Sigmoid colon (tissue), 7 donors: ENCODE results near the gene MYLK. TPM values are rescaled to one million over a fixed set of nuclear protein-coding genes. Genes with fewer than 3 reads are reported as not detected.
A peak's percentile ranks its signal among the peaks of the same experiment; 100 is the strongest.

Experiments used
- DNase-seq: peaks from one replicate; pipeline ENCODE4 v3.0.0-alpha.2; 2019
- H3K27ac ChIP-seq, 4 donors: fragments of 200-600 bp; sonication (generic); one replicate each; pipeline ENCODE4 v1.5.1; 2016 to 2019; ENCODE audit warnings: mild to moderate bottlenecking in 1 of 4
- H3K27me3 ChIP-seq, 3 donors: fragments of 200-600 bp; sonication (generic); one replicate each; pipeline ENCODE4 v1.5.1; 2019; ENCODE audit warnings: mild to moderate bottlenecking in 1 of 3
- H3K36me3 ChIP-seq, 4 donors: fragments of 200-600 bp; sonication (generic); one replicate each; pipeline ENCODE4 v1.5.1; 2016 to 2019
- H3K4me1 ChIP-seq, 4 donors: fragments of 200-600 bp; sonication (generic); one replicate each; pipeline ENCODE4 v1.5.1; 2017 to 2019
- H3K4me3 ChIP-seq, 4 donors: fragments of 200-600 bp; sonication (generic); one replicate each; pipeline ENCODE4 v1.5.1; 2017 to 2019; ENCODE audit warnings: mild to moderate bottlenecking in 2 of 4, moderate library complexity in 1 of 4
- H3K9me3 ChIP-seq, 4 donors: fragments of 200-600 bp in 3 of 4; sonication (generic) in 3 of 4; one replicate each; pipeline versions ENCODE4 v1.5.1 to v1.6.1; 2013 to 2019
- EP300 ChIP-seq, 4 donors: sonication (generic); formaldehyde crosslinking; IDR thresholded peaks; one replicate each; pipeline ENCODE4 v1.6.1; 2017; ENCODE audit warnings: antibody characterized with exemption in 4 of 4
- POLR2A ChIP-seq, 2 donors: fragments of 450-650 bp; IDR thresholded peaks; one replicate each; pipeline ENCODE4 v1.6.1; 2016; ENCODE audit warnings: antibody characterized with exemption in 2 of 2, mild to moderate bottlenecking in 2 of 2, moderate library complexity in 2 of 2
- POLR2AphosphoS5 ChIP-seq, 4 donors: sonication (generic); formaldehyde crosslinking; IDR thresholded peaks; one replicate each; pipeline ENCODE4 v1.6.1; 2017; ENCODE audit warnings: antibody characterized with exemption in 4 of 4
- WGBS, 2 donors: extraction: QIAGEN DNeasy Blood & Tissue Kit; methylation state at CpG; one replicate each; pipeline ENCODE4 v1.1.7; 2013; 5-methylcytosine and 5-hydroxymethylcytosine counted together
- intact Hi-C: fragments of 100-400 bp; cut with DNase I; formaldehyde crosslinking; loops from one replicate; pipeline ENCODE4 v1.15.1; 2023
- polyA plus RNA-seq, 3 donors: library from polyadenylated mRNA; stranded (reverse); fragments of 200-250 nt; gene quantifications; one replicate each; pipeline ENCODE4 v1.2.3, GENCODE V29; 2013
- total RNA-seq, 4 donors: library from RNA; depleted of rRNA; stranded (reverse); fragments of >200 nt; gene quantifications; one replicate each; pipeline ENCODE4 v1.1.0, GENCODE V29; 2016
- TF ChIP-seq, protein P1 (sequence below), 4 experiments: fragments of 450-650 bp in 3 of 4; fragments of 200-600 bp in 1 of 4; IDR thresholded peaks; one replicate each; pipeline ENCODE4 v1.5.1; 2016 to 2019; ENCODE audit warnings: antibody characterized with exemption in 4 of 4, mild to moderate bottlenecking in 3 of 4, moderate library complexity in 2 of 4
- donor health status: healthy with polysubstance abuse.
- donor health status: Bipolar disorder and iron deficiency.
- donor health status: healthy.

Gene MYLK
- total and polyA plus RNA-seq, 7 donors = 21.5 to 2,153 (median 1,169) TPM

DNA sequence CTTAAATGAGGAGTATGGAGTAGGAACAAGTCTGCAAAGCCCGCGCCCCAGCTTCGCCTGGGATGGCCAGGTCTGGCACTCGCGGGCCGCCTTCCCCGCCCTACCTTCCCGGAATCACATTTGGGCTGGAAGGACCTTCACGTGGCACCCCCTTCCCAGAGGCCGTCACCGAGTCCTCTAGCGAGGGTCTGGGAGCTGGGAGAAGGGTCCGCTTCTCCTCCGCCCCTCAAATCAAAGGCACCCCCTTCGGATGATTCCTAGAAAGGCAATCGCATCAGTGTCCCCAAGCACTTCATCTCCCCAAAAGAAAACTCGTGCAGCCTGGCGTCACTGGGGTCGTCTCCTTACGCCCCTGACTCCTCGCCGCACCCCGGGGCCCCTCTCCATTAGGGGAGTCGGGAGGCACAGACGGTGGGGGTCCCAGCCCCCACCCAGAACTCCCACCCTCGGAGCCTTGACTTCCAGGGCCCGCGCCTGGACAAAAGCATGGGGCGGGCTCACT, 380 bp downstream of the MYLK start:
- WGBS, 2 donors = 3% methylated on average over 29 of the region's 29 CpGs
- Histone ChIP-seq H3K27ac (peak overlapping the region; percentile 46 to 78 (median 62)), H3K36me3 (no peaks in the 10 kb centered on the region), H3K4me1 (peaks cover 0 to 13% (median 5%) of the 10 kb centered on the region in 4 donors), H3K27me3 (no peaks in the 10 kb centered on the region), H3K4me3 (peak overlapping the region; percentile 37 to 65 (median 48)), H3K9me3 (no peaks in the 10 kb centered on the region)
- intact Hi-C loops = loop anchor here (10.0 kb wide), 2 partner anchors 139 to 229 kb away; no protein-coding TSS in a partner anchor
- no peak for DNase-seq
- TF ChIP-seq POLR2A (IDR thresholded peaks at IDR 0.05) (no peak), EP300 (IDR thresholded peaks at IDR 0.05) (no peak), POLR2AphosphoS5 (IDR thresholded peaks at IDR 0.05) (no peak)
- TF ChIP-seq, protein P1, sequence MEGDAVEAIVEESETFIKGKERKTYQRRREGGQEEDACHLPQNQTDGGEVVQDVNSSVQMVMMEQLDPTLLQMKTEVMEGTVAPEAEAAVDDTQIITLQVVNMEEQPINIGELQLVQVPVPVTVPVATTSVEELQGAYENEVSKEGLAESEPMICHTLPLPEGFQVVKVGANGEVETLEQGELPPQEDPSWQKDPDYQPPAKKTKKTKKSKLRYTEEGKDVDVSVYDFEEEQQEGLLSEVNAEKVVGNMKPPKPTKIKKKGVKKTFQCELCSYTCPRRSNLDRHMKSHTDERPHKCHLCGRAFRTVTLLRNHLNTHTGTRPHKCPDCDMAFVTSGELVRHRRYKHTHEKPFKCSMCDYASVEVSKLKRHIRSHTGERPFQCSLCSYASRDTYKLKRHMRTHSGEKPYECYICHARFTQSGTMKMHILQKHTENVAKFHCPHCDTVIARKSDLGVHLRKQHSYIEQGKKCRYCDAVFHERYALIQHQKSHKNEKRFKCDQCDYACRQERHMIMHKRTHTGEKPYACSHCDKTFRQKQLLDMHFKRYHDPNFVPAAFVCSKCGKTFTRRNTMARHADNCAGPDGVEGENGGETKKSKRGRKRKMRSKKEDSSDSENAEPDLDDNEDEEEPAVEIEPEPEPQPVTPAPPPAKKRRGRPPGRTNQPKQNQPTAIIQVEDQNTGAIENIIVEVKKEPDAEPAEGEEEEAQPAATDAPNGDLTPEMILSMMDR (IDR thresholded peaks at IDR 0.05) = no peak

DNA sequence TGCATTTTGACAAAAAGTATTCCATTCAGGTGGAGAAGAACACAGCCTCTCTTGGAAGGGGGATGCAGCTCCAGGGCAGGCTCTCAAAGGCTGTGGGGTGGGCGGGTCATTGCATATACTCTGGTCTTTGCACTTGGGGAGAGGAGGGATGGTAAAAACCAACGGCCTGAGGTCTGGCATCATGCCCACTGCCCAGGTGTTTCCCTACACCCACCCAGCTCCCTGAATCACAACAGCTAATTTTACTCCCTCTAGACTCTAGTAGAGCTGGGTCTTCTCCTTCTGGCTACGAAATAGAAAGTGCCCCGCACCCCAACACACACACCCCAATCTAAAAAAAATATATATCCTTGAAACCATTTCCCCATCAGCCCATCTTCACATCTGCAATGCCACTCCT, 1.0 kb downstream of the MYLK start:
- WGBS, 2 donors = 32 to 50% methylated on average over 4 of the region's 4 CpGs
- no peaks in the 10 kb centered on the region for H3K36me3 ChIP-seq
- TF ChIP-seq POLR2AphosphoS5 (IDR thresholded peaks at IDR 0.05) = no peak
- no peak for TF ChIP-seq POLR2A (IDR thresholded peaks at IDR 0.05)
- no peak overlapping the region for H3K27ac ChIP-seq
- peaks cover 0 to 13% (median 5%) of the 10 kb centered on the region in 4 donors for H3K4me1 ChIP-seq
- no peaks in the 10 kb centered on the region for H3K9me3 ChIP-seq
- H3K4me3 ChIP-seq = peak overlapping the region in 3 of 4 donors; percentile 39 to 65 (median 57)
- H3K27me3 ChIP-seq = no peaks in the 10 kb centered on the region
- intact Hi-C loops = loop anchor here (10.0 kb wide), 2 partner anchors 138 to 228 kb away; no protein-coding TSS in a partner anchor
- no peak for DNase-seq

DNA sequence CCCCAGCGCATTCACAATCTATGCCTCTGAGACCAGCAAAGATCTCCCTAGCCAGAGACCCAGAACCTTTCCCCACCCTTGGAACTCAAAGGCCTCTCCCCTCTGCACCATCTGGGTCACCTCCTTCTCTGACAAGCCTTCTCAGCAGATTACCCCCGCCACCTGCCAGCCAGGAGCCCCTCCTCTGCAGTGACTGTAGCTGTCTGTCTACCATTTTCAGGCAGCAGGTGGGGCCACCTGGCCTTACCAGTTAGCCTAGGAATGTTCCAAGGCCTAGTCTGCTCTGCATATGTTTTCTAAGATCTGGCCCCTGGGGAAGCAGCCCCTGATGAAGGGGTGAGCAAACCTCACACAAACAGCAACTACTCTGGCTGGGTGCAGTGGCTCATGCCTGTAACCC, 2.4 kb downstream of the MYLK start:
- no peak overlapping the region for H3K27ac ChIP-seq
- DNase-seq = no peak

DNA sequence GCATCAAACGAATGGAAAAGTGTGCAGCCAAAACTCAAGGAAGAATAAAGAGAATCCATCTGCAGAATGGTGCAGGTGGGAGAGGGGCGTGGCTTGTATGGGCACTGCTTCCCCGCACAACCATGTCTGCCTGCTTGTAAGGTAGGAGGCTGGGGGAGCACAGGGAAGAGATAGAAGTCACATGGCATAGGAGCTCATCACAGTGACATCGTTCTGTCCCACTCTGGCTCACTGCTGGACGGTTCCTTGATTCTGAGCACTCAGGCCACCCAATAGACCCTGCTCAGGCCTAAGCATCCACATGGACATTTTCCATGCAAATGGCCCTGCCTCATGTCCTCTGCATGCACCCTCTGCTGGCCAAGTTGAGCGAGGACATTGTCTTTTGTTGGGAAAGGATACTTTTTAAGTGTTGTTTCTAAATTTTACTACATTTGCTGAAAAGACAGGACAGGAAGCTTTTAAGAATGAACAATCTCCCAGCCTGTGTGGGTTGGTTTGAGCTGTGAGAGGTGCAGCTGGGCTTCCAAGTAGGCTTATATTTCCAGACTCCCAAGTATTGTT, 3.1 kb downstream of the MYLK start:
- no peaks in the 10 kb centered on the region for H3K27me3 ChIP-seq
- no peak overlapping the region for H3K27ac ChIP-seq
- WGBS, 2 donors = 83 to 86% methylated on average over 6 of the region's 6 CpGs
- H3K9me3 ChIP-seq = no peaks in the 10 kb centered on the region
- no peak for TF ChIP-seq POLR2A (IDR thresholded peaks at IDR 0.05)
- TF ChIP-seq, protein P1 (IDR thresholded peaks at IDR 0.05) = peak in 1 of 4 experiments; percentile 12
- intact Hi-C loops = loop anchor here (10.0 kb wide), 2 partner anchors 136 to 226 kb away; no protein-coding TSS in a partner anchor
- DNase-seq = no peak
- no peak overlapping the region for H3K4me3 ChIP-seq
- peaks cover 0 to 13% (median 5%) of the 10 kb centered on the region in 4 donors for H3K4me1 ChIP-seq
- H3K36me3 ChIP-seq = no peaks in the 10 kb centered on the region

More for the DNA sequence above, 2.4 kb downstream of the MYLK start:
- intact Hi-C loops = loop anchor here (10.0 kb wide), 2 partner anchors 137 to 227 kb away; no protein-coding TSS in a partner anchor
- H3K4me3 ChIP-seq = no peak overlapping the region
- WGBS, 2 donors = 94 to 98% methylated on average over 2 of the region's 2 CpGs
- peaks cover 0 to 13% (median 5%) of the 10 kb centered on the region in 4 donors for H3K4me1 ChIP-seq
- TF ChIP-seq, protein P1 (IDR thresholded peaks at IDR 0.05) = no peak
- TF ChIP-seq POLR2A (IDR thresholded peaks at IDR 0.05) (no peak), EP300 (IDR thresholded peaks at IDR 0.05) (no peak), POLR2AphosphoS5 (IDR thresholded peaks at IDR 0.05) (no peak)
- no peaks in the 10 kb centered on the region for H3K36me3 ChIP-seq
- no peaks in the 10 kb centered on the region for H3K27me3 ChIP-seq
- no peaks in the 10 kb centered on the region for H3K9me3 ChIP-seq

DNA sequence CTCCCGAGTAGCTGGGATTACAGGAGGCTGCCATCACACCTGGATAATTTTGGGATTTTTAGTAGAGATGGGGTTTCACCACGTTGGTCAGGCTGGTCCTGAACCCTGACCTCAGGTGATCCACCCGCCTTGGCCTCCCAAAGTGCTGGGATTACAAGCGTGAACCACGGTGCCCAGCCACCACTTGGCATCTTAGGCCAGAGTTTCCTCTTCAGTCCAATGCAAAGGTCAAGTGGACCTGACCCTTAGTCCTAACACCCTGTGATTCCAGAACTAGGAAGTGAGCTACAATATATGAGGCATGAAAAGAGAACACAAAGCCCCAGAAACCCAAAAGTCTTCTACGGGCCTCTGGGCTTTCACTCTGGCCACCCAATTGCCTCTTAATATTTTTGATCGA, 5.3 kb downstream of the MYLK start:
- Histone ChIP-seq H3K27ac (no peak overlapping the region), H3K9me3 (no peaks in the 10 kb centered on the region), H3K4me3 (no peak overlapping the region), H3K4me1 (peaks cover 0 to 11% (median 5%) of the 10 kb centered on the region in 4 donors), H3K27me3 (no peaks in the 10 kb centered on the region), H3K36me3 (no peaks in the 10 kb centered on the region)
- WGBS, 2 donors = 91 to 95% methylated on average over 7 of the region's 7 CpGs
- DNase-seq = no peak
- TF ChIP-seq, protein P1 (IDR thresholded peaks at IDR 0.05) = no peak
- TF ChIP-seq EP300 (IDR thresholded peaks at IDR 0.05) = no peak
- TF ChIP-seq POLR2AphosphoS5 (IDR thresholded peaks at IDR 0.05) = no peak
- TF ChIP-seq POLR2A (IDR thresholded peaks at IDR 0.05) = no peak
- intact Hi-C loops = no loop called here
